ACHN (cell line): ENCODE measurements around the gene SRSF4.
"Not testable (repeated sequence)": the region's sequence is repeated elsewhere in the genome, so short reads cannot be mapped to it uniquely, and the experiment has no call there.

Experiments
- DNase-seq: peaks from one replicate; pipeline ENCODE4 v3.0.0-alpha.2; 2015
- in situ Hi-C: cut with HindIII; loops from 2 replicates; pipeline ENCODE4 v1.10.0; 2017; ENCODE audit warnings: low sequenced_read_pairs, low pct_ligation_motif_present, low pct_unique_long_range_greater_than_20kb

The SRSF4 gene

DNA sequence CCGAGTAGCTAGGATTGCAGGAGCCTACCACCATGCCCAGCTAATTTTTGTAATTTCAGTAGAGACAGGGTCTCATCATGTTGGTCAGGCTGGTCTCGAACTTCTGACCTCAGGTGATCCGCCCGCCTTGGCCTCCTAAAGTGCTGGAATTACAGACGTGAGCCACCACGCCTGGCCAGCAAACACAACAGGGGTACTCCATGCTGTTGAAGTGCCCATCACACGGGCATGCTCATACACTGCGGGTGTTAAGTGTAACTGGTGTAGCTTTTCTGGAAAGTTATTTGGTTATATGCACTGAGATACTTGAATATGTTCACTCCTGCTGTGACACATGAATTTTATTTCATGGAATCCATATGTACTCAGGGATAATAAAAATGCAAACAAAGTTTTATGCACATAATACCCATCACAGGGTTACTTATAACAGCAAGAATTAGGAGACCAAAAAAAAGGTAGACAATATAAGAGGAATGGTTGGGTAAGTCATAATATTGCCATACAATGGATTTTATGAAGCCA, 9.2 kb downstream of the SRSF4 start:
- no peak for DNase-seq
- in situ Hi-C loops: no loop called here

- DNase-seq: no peak
- in situ Hi-C loops: no loop called here
These were observed 10.2 kb downstream of the SRSF4 start for GRCh38 chr1:29171521-29171920.

DNA sequence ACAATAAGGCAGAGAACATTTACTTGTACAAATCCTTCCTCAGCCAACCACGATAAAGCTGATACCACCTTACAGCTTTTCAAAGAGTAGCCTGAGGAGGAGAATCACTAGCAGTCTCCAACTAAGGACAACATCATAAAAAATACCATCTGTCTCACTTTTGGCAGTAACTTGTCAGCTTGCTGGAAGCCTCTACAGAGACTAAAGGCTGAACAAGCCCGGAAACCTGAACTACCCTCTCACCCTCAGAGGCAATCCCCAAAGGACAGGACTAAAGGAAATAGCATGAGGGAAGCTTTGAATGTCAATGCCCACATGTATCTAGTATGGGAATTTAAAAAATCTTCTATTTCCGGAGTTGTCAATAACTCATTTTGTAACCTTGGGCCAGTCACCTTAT, 10.6 kb downstream of the SRSF4 start:
- in situ Hi-C loops: no loop called here
- DNase-seq: no peak

DNA sequence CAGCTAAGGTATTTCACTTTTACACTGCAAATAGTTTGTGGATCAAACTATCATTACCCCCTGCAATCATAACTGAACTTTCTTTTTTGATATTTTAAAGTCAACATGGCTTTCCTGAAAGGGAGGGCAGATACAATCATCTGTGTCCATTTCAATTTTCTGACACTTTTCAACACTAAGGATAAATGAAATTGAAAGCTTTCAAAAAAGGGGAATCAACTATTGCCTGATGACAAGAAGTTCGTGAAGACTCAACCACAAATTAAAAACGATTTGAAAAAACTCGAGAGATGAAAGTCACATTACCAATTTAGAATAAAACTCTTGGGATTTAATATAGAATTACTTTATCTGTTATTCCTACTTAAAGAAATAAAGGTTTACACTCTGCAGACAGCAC, 11.7 kb downstream of the SRSF4 start:
- DNase-seq: no peak
- in situ Hi-C loops: no loop called here

- in situ Hi-C loops: no loop called here
- no peak for DNase-seq
These were observed 13.8 kb downstream of the SRSF4 start for GRCh38 chr1:29167904-29168303.

GRCh38 chr1:29166291-29166878, 15.3 kb downstream of the SRSF4 start:
- in situ Hi-C loops: no loop called here
- no peak for DNase-seq

DNA sequence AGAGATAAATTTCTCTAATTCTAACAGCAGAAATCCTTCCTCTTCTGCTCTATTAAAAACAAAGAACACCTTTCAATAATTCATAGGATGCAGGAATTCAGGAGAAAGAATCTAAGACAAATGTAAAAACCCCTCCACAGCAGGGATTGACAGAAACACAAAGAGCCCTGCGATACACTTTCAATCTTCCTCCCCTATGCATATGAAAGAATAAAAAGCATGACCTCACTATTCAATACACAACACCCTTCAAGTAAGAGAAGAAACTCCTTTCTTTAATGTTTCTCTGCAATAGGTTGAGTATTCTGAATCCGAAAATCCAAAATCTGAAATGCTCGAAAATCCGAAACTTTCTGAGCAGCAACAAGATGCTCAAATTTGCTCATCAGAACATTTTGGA, 17.1 kb downstream of the SRSF4 start:
- no peak for DNase-seq
- in situ Hi-C loops: no loop called here

GRCh38 chr1:29162476-29163138, 19.1 kb downstream of the SRSF4 start:
- DNase-seq: no peak
- in situ Hi-C loops: no loop called here

DNA sequence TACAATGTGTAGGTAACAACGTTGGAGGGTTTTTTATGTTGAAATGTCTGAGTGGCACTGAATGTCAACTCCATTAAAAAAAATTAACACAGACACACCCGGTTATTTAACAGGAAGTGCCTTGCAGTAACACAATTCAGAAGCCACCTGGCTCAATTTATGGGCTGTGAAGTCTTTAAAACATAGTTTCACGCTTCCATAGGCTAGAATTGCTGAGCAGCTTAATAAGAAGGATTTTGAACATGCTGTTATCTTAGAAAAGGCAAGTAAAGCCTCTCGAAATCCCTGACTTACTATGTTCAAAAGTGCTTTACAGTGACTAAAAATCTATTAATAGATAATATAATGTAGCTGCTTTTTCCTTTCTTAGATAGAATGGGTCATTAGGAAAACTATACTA, 19.7 kb downstream of the SRSF4 start:
- DNase-seq: no peak
- in situ Hi-C loops: no loop called here

DNA sequence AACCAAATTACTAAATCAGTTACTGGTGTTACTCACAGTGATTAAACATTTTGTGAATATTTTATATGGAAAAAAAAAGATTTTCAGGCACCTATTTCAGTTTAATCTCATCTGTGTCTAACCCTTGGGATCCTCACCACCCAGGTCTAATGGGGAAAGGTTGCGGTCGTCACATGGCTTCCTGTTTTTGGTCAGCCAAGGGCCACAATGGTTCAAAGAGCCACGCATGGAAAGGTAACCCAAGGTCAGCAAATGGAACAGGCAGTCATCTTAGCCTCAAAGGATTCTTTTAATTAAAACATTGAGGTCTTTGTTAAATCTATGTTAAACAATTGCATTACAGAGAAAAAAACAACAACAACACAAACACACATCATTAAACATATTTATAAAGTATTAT, 21.9 kb downstream of the SRSF4 start:
- no peak for DNase-seq
- in situ Hi-C loops: no loop called here

DNA sequence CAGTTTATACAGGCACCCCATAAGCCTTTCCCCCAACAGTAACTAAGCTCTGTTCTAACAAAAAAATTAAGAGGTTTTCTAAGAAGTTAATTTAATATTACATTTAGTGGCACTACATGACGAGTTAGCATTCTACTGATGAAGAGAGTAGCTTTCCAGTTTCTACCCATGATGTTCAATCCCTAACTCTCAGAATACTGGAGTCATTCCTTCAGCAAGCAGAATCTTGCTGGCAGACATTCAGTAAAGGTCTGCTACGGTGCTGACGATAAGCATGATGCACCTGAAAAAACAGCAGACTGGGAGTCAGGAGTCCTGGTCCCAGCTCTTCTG, 24.5 kb downstream of the SRSF4 start:
- DNase-seq: no peak
- in situ Hi-C loops: no loop called here

- no peak for DNase-seq
- in situ Hi-C loops: no loop called here
These were observed 25.0 kb downstream of the SRSF4 start for GRCh38 chr1:29156543-29157268.

GRCh38 chr1:29152046-29152805, 29.5 kb downstream of the SRSF4 start:
- DNase-seq: no peak
- in situ Hi-C loops: no loop called here

GRCh38 chr1:29150346-29150745, 31.4 kb downstream of the SRSF4 start:
- in situ Hi-C loops, DNase-seq: not testable (repeated sequence)

GRCh38 chr1:29148656-29149491, 32.8 kb downstream of the SRSF4 start:
- in situ Hi-C loops: no loop called here
- DNase-seq: no peak

GRCh38 chr1:29145739-29146437, 35.8 kb downstream of the SRSF4 start:
- in situ Hi-C loops: no loop called here
- DNase-seq: peak; percentile 36

GRCh38 chr1:29144178-29144577, 37.5 kb downstream of the SRSF4 start:
- in situ Hi-C loops: no loop called here
- DNase-seq: no peak

DNA sequence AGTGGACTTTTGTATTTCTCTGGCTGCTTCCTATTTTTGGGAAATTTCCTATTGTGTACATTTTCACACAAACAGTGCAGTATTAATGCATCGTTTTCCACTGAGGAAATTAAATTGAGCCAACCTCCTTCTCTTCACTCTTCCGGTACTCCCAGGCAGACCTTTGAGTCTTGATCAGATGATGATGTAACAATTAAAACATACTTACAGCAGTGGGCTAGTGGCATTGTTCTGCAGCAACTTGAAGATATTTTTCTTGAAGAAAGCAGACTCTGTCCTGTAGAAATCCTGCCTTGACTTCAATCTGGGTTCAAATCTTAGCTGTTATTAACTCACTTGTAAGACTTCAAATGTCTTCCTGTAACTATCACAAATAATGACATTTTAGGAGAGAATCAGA, 39.0 kb downstream of the SRSF4 start:
- in situ Hi-C loops: no loop called here
- DNase-seq: no peak
